NCI-H146 (cell line): ENCODE data around the gene PRPF18.

Experiments used
- DNase-seq: peaks from one replicate; lab custom pipeline; 2025; lab: John Stamatoyannopoulos, UW

The PRPF18 gene

DNA sequence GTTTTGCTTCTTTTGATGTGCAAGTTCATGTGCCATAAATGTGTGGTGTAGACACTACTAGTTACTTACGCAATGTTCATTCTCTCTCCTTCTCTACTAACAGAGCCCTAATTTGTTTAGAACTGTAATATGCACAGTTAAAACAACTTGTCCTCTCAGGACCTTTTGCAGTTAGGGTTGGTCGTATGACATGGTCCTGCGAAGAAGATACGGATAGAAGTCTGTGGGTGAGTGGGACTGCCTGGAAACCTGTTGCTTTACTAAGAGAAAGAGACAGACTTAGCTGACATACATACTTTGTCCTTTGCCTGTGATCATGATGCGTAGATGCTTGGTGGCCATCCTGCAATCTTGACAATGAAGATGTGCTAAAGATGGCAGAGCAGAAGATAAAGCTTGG lies 51.1 kb downstream of the PRPF18 start:
- no peak for DNase-seq

DNA sequence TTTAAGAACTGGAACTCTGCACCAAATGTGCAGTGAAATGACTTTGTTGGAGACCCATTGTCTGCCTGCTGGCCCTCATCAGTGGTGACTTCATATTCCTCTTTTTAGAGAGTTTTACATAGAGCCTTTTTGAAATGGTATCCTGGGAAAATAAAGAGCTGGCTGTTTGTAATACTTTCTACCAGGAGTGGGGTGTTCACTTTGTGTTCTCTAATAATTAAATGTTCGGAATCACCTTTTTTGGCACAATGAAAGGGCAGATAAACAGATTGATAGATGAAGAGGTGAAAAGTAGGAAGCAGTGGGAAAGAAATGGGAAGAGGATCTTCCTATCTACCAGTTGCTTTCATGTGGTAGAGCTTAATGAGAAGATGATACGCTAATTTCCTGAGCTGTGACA lies 55.5 kb downstream of the PRPF18 start:
- no peak for DNase-seq

DNA sequence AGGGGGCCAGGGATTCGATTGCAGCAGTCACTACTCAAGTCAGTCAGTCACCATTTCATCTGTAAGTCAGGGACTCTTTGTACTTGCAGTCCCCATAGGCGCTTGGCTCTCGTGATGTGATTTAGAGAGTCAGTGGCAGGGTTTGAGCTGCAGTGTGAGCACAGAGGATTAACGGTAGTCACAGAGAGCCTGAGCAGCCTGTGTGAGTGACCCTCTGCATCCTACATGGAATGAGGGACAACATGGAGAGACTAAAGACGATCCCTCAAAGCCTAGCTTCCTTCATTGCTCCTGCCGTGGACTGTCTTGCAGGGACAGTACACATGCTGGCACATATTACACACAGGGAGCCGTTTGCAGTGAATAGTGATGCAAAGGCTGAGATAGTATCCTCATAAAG lies 56.3 kb downstream of the PRPF18 start:
- DNase-seq = no peak

DNA sequence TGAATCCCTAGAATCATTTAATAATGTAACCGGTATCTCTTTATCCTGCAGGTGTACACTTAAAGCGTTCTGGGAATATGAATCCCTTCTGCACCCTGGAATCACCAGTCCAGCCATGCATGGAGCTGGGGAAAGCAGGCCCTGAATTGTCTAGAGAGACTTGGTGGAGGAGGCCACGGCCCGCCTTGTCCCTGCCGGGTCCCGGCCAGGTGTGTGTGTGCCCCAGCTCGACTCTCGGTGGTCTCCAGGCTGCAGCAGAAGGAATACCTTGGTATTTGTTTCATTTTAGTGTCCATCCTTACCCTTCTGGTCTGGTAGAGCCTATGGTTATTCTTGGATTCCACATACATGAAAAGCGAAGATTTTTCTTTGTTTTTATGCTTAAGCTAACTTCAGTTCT lies 58.1 kb downstream of the PRPF18 start:
- no peak for DNase-seq

DNA sequence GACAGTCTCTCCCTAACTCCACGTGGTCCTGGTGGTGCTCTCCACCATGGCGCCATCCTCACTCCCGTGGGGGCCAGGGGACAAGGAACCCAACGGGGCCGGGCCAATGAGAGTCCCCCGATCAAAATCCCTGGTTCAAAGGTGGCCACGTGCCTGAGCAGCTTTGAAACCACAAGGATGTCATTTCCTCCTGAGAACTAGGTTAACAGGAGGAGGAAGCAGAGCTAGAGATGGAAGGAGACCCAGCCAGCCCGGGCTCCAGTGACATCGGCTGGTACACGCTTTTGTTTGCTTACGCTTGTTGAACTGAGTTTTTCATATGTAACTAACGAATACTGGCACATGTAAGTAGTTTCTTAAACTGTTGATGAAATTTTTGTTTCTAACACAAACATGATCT lies 61.7 kb downstream of the PRPF18 start:
- no peak for DNase-seq

DNA sequence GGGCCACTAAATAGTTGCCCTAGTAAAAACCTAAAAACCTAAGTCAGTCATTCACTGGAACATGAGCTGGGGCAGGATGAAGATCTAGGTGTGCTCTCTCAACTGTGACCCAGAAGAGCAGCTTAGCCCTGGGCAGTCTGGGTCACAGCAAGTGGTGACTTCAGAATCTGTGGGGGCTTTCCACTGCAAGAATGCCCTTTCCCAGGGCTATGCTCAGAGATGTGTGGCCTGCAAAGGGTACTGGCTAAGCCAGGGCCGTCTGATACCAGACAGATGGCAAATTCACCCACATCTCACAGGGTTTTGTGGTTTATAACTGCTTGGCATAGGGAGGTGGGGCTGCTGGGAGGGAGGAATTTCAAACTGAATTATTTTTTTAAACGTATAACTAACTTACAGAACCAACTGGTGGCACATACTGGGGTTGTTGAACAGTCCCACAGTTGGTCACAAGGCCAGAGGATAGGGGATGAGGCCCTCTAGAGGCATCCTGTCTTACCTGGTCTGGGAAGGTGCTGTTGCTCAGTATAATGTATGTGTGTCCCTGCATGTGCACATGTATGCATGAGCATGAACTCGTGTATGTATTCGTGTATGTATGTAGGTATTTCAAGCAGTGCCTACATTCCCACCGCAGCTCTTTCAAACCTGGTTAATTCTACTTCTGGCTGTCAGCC lies 63.2 kb downstream of the PRPF18 start:
- DNase-seq = no peak

DNA sequence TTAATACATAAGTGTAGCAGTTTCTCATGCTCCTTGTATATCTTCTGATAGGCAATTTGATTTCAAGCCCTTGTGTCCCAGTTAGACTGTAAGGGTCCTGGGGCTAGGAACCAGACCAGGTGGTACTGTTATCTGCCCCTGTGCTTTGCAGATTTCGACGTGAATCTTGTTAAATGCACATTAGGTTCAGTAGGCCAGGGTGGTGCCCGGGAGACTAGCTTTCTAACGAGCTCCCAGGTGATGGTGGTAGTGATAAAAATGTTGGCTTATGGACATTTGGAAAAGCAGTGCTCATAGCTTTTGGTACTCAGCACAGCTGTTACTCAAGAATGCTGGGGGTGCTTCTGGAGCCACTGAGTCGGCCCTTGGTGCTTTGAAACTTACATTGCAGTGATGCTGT lies 64.2 kb downstream of the PRPF18 start:
- DNase-seq = no peak

DNA sequence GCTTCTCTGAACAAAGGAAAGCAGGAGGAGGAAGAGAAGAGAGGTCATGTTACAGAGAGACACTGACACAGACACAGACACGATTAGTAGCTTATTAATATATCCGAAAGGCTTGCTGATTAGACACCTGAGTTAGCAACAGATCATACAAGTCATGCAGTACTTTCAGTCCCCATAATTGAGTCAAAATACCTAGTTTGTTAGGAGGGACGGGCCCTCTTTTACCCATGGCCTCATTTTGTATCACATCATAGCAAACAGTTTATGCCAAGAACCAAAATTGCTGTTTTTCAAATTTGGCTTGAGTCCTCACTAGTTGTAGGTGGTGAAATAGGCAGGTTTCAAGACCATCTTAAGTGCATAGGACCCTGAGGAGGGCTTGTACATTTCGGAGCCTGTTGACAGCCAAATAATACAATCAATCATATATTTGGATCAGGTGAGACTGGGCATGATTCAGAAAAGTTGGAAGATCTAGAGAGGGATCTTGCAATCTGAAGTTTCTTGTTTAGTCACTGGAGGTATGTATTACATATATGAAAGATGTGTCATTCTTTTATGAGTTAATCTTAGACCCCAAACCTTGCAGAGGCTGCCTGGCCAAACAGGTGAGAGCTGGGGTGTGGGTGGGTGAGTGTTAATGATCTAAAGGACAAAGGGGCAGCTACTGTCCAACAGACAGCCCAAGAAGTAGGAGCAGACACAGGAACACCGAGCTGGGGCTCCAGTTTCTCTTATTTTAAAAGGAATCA lies 65.4 kb downstream of the PRPF18 start:
- DNase-seq = no peak

DNA sequence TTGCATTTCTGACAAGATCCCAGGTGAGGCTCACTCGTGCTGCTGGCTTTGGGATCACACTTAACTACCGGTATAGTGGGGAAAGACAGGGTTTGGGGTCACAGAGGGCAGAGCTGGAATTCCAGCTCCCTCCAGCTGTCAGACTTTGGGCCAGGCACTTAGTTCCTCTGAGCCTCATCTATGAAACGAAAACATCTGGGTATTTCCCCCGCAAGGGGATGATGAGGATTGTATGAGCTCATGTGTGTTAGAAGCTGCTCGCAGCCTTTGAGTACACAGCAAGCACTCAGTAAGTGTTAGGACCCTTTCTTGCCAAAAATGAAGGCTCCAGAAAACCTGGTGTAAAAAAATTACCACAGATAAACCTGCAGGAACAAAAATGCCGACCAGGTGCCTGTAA lies 66.1 kb downstream of the PRPF18 start:
- DNase-seq = no peak

DNA sequence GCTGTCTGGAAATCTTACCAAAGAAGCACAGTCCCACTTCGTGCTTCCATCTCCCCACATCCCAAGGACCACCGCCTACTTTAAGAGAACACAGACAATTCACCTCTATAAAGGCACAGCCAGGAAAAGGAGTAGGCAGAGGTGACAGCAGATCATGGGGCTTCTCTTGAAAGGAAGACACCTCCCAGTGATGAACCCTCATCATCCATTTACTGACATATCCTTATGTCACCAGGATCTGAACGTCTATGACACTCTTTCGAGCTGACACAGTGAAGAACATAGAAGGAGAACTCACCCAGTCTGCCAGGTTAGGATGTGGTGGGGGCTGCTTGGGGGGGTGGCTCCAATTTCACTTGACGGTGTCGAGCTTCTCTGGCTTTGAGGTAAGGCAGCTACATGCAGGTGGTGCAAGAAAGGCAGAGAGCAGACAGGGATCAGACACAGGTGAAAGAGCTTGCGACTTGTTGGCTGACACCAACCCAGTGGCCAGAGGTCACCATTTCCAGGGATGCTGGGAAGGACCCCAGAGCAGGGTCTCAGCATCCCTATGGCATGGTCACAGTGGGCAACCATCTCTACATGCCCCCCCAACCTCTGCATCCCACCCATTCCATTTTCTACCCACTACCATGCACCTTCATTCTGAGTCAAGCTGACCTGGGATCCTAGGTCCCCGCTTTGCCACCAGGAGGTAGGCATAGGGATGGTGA lies 67.5 kb downstream of the PRPF18 start:
- no peak for DNase-seq

DNA sequence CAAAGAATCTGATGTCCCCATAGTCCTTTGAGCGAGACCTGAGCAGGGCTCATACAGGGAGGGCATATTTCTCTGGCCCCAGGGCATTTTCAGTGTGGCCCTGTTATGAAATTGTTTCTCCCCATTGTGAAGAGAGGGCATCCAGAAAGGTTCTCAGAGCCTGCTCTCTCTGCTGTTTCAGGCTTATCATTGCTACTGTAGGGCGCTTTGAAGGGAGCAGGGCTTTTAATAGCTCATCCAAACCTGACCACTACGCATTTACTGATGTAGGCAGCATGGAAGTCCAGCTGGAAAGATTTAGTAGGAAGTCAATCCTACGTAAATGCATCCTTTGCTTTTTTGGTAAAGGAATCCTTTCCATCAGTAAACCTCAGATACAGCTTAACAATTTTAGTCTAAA lies 68.1 kb downstream of the PRPF18 start:
- no peak for DNase-seq

DNA sequence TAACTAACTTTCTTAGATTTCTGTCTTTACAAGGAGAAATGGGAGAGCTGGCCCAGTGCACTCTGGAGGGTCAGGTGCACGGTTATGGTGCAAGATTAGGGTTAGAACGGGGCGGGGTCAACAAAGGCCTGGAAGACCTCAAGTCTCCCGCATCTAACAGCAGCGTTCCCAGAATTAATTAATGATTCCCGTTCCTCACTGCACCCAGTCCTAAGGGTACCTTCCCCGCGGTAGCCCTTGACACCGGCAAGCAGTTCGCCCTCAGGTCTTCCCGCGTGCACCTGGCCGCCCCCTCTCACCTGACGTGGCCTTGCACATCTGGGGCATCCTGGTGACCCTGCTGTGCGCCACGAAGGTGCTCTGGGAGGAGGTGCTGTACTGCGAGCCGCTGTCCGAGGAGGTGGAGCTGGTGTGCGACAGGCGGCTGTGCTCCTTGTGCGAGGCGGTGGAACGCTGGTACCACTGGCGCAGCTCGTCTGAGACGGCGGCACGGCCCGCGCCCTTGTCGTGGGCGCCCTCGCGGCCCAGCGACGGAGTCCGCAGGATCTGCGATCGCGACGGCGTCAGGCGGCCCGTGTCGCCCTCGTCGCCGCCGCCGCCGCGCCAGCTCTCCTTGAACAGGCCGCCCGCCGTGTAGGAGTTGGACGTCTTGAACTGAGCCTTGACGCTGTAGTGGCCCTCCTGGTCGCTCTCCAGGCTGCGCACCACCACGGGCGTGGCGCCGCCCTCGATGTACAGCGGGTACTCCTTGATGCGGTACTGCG lies 69.8 kb downstream of the PRPF18 start:
- no peak for DNase-seq

DNA sequence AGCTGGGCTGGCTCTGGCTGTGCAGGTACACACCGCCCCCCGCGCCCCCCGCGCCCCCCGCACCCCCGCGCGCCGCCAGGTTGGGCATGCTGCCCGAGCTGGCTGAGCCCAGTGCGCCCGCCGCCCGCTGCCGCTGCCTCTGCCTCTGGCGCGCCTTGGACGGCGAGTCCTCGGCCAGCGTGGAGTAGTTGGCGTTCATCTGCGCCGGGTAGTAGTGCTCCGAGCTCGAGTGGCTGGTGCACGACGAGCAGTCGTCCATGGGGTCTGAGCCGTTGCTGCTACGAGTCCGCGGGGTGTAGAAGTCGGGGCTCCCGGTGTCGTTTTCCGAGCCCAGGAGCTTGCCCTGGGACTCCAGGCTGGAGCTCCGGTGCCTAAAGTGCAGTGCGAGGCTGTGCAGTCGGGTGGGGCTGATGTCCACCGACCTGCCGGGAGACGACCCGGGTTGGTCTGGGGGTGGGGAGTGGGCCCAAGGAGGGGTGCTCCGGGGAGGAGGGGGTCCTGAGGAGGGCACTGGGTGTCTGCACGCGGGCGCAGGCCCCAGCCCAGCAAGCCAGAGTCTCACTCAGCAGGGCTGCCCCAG lies 70.4 kb downstream of the PRPF18 start:
- no peak for DNase-seq

DNA sequence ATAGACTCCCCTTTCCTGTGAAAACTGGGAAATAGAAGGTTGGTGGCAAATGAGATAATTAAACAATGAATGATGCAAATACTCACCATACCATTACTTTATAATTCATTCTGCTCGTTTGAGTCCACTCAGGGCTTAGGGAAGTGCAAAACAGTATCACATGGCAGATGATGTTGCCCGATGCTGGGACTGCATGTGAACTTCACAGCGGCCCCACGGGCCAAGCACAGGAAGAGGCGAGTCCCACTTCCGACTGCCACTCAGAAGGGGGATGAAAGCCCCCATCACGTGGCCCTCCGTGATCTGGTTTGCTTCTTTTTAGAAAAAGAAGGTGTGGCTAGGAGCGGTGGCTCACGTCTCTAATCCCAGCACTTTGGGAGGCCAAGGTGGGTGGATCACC lies 71.5 kb downstream of the PRPF18 start:
- no peak for DNase-seq

DNA sequence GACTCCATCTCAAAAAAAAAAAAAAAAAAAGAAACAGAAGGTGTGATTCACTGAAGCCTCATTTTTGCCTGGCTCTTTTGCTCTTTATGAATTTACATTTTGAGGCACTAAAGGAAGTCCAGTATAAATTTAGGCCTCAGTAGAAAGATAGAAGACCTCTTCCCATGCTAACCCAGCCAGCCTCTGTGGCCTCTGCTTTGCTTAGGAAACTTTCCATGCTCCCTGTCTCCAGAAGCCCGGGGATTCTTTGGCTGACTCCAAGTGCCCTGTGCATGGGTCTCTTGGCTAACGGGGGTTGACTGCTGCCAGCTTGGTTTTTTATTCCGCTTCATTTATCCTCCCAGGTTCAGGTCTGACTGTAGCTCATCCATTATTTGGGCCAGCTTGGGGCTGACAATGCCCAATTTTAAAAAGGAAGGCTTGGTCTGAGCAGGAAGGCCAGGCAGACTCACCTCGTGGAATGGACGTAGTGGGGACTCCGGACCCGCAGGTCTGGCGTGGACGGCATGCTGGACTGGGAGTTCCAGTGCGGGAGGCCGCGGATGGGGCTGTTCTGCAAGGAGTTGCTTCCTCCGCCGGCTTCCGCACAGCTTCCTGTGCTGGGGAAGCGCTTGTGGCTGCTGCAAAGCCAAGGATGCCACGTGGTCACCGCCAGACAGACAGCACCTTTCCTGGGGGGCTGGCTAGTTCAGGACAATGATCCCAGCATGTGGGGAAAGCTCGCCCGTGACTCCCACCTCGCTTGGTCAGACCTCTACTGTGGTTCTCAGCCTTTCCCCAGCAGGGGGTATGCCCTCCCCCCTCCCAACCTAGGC lies 72.3 kb downstream of the PRPF18 start:
- no peak for DNase-seq

DNA sequence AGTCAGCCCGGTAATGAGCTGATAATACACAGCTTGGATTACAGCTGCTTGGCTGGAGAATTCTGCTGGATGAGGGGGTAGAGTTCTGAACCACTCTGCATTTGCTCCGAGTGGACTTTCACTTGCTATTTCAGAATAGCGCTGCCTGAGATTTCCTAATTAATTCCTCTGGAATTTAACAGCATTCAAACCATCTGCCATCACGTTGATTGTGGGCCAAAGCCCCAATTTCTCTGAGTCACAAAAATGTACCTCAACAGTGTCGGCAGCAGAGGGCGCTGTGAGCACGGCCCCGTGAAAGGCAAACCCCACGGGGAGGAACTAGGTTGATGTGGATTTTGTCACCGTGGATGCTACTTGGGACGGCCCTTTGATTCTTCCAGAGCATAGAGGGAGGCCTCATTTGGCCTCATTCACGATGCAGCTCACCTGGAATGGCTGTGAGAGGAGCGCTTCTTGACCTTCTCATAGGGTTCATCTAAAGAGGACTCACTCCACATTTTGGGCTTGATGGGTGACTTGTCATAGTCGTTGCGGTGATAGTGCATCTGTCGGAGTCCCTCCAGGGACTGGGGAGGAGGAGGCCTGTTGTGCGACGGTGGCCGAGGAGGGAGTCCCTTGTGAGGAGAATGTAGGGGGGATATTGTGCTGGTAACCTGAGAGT lies 73.3 kb downstream of the PRPF18 start:
- peak; percentile 26 for DNase-seq

DNA sequence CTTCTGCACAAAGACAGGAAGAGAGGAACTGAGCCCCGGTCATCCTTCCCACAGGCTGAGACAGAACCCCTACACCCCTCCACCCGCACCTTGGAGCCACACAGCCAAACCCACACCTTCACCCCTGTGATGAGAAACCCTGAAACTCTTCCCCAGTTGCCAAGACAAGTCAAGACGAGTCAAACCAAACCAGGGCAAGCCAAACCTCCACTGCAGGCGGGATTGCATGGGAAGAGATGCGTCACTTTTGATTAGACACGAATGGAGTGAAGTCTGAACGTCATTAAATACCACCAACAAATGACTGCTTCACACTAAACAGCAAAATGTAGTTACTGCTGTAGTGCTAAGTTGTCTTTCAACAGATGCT lies 73.8 kb downstream of the PRPF18 start:
- DNase-seq = no peak

DNA sequence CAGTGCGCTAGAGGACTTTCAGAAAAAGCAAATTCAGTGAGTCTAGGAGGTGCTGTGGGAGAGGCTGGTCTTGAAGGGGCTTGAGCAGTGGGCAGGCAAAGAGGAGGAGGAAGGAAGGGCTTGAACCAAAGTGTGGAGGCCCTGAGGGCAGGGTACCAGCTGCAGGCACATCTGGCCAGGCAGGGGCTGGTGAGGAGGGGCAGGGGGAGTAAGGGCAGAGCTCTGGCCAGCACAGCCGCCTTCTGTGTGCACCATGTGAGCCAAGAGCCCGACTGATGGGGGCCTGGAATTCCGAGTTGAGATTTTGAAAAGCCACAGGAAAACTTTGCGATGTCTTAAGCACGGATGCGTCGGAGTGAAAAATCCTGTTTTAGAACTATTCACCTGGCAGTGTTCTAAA lies 74.5 kb downstream of the PRPF18 start:
- DNase-seq = no peak

DNA sequence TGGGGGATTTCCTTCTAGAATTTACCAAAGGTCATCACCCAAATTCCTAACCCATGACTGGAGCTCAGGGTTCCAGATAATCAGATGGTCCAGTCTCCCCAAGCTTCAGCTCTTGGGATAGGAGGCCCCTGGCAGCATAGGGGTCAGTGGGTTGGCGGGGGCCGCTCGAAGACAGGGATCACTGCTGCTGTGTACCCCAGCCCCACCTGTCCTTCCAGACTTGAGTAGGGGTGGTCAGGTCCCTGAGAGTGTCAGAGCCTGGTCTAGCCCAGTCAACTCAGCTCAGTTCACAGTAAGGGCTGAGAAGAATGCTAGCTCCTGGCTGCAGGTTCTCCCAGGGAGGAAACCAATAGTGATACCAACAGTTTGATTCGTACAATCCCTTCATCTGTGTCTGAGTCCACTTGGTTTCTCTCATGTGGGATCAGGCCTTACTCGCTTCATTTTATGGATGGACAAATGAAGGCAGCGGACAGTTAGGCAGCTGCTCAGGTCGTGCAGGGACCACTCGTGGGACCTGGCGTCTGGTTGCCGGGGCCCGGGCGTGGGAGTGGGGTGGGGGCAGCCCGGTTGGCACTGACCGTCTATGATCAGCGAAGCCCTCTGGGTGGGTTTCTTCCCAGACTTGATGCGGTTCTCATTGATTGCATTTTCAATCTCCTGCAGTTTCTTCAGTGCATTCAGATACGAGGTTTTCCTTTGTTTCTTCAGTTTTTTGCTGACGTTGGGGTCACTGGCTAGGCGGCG lies 78.9 kb downstream of the PRPF18 start:
- no peak for DNase-seq

DNA sequence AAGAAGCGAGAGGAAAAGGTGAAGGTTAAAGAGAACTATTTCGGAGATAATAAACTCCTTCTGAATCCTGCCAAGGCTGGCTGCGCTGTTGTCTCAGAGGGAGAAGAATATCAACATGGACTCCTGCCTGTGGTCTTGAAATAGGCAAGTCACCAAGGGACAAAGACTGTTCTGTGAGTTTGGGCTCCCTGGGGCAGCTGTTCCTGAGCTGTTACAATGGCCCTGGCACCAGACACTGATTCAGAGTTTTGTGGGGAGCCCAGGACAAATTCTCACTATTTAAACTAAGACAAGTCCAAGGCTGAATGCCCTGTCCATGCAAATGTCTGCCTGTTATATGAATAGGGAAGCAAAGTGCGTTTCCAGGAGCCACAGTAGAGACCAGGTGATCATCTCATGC lies 81.4 kb downstream of the PRPF18 start:
- DNase-seq = no peak
